Bronchial smooth muscle cell (primary cell): ENCODE measurements around the gene FAM25A. TPM values are rescaled to one million over a fixed set of nuclear protein-coding genes. Genes with fewer than 3 reads are reported as not detected.

Experiments used
- total RNA-seq: library from RNA; depleted of rRNA; stranded (reverse); fragments of >200 nt; gene quantifications from 2 replicates; pipeline ENCODE4 v1.2.1, GENCODE V29; 2014

The FAM25A gene
- not detected in 2 replicates for total RNA-seq

DNA sequence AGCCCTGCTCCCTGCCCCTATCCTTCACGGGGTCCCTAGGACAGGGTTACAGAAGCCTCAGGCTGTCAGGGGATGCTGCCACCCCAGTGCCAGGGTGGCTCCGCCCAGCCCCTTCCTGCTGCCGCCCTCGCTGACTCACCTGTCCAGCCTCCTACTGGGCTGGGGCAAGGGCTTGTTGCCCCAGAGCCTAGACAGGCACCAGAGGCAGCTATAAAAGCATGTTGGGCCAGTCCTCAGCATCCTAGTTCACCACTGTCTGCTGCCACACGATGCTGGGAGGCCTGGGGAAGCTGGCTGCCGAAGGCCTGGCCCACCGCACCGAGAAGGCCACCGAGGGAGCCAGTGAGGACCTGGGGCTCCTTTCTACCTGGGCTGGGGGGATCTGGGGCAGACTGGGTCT is at the start of gene FAM25A:
TSS of gene FAM25A (plus strand) at position 239 of the 400 bp plus-strand sequence. CDS start at position 270, 31 bp downstream.

Other genes starting within 250 kb of the FAM25A start
- 1.5 and 4.6 TPM in 2 replicates for gene MMRN2, start 62.7 kb upstream of the FAM25A start, total RNA-seq
- 7.2 and 69.4 TPM in 2 replicates for gene SNCG, start 61.7 kb upstream of the FAM25A start, total RNA-seq
- gene ADIRF, start 51.8 kb upstream of the FAM25A start, total RNA-seq = 197 and 447 TPM in 2 replicates
- gene GLUD1, start 74.5 kb downstream of the FAM25A start, total RNA-seq = 254 and 326 TPM in 2 replicates
- gene SHLD2, start 74.9 kb downstream of the FAM25A start, total RNA-seq = 10.0 and 15.9 TPM in 2 replicates
- 0.34 and 0.47 TPM in 2 replicates for gene NUTM2A, start 205.2 kb downstream of the FAM25A start, total RNA-seq